H9 (cell line): ENCODE measurements around the gene CTR9. TPM values are rescaled to one million over a fixed set of nuclear protein-coding genes. Genes with fewer than 3 reads are reported as not detected.

Experiments used
- DNase-seq: peaks from one replicate; pipeline ENCODE4 v3.0.0-alpha.2; 2017
- H2AFZ ChIP-seq: one replicate; pipeline ENCODE4 v1.6.1; 2013; ENCODE audit warnings: mild to moderate bottlenecking, low read length, control low read depth, moderate library complexity
- H2AK5ac ChIP-seq: 2 replicates; pipeline ENCODE4 v1.6.1; 2013; ENCODE audit warnings: low read length, control low read depth, mixed read lengths; ENCODE audit not compliant: insufficient read length
- H2BK120ac ChIP-seq: one replicate; pipeline ENCODE4 v1.6.1; 2013; ENCODE audit warnings: low read depth, mild to moderate bottlenecking, low read length, control low read depth, inconsistent platforms; ENCODE audit not compliant: poor library complexity, severe bottlenecking
- H2BK12ac ChIP-seq: 2 replicates; pipeline ENCODE4 v1.6.1; 2013; ENCODE audit warnings: low read length, control low read depth, mixed read lengths, low read depth; ENCODE audit not compliant: insufficient read length
- H2BK15ac ChIP-seq: 2 replicates; pipeline ENCODE4 v1.6.1; 2013; ENCODE audit warnings: low read depth, low read length, control low read depth
- H2BK20ac ChIP-seq: one replicate; pipeline ENCODE4 v1.6.1; 2013; ENCODE audit warnings: low read depth, mild to moderate bottlenecking, low read length, control low read depth, inconsistent platforms; ENCODE audit not compliant: poor library complexity, severe bottlenecking
- H2BK5ac ChIP-seq: 2 replicates; pipeline ENCODE4 v1.6.1; 2013; ENCODE audit warnings: low read length, control low read depth, mixed read lengths; ENCODE audit not compliant: insufficient read length
- H3K14ac ChIP-seq: 2 replicates; pipeline ENCODE4 v1.6.1; 2013; ENCODE audit warnings: low read length, control low read depth; ENCODE audit not compliant: insufficient read depth
- H3K18ac ChIP-seq: 2 replicates; pipeline ENCODE4 v1.6.1; 2013; ENCODE audit warnings: low read depth, mild to moderate bottlenecking, mixed read lengths, low read length, control low read depth; ENCODE audit not compliant: insufficient read length
- H3K23ac ChIP-seq: 2 replicates; pipeline ENCODE4 v1.6.1; 2013; ENCODE audit warnings: low read length, control low read depth, mixed read lengths, low read depth; ENCODE audit not compliant: insufficient read length
- H3K23me2 ChIP-seq: 2 replicates; pipeline ENCODE4 v1.6.1; 2013; ENCODE audit warnings: low read depth, mild to moderate bottlenecking, mixed read lengths, low read length, control low read depth; ENCODE audit not compliant: insufficient read length, poor library complexity, severe bottlenecking
- H3K27ac ChIP-seq: 2 replicates; pipeline ENCODE4 v1.5.1; 2013; ENCODE audit warnings: low read length, control low read depth, mixed read lengths, low read depth; ENCODE audit not compliant: insufficient read length
- H3K27me3 ChIP-seq: 2 replicates; pipeline ENCODE4 v1.6.1; 2013; ENCODE audit warnings: low read length, control low read depth, inconsistent platforms; ENCODE audit not compliant: insufficient read depth
- H3K4ac ChIP-seq: 2 replicates; pipeline ENCODE4 v1.6.1; 2013; ENCODE audit warnings: low read depth, mild to moderate bottlenecking, control low read depth, inconsistent platforms, low read length, moderate library complexity
- H3K4me1 ChIP-seq: 2 replicates; pipeline ENCODE4 v1.6.1; 2013; ENCODE audit warnings: low read length, control low read depth, inconsistent platforms; ENCODE audit not compliant: insufficient read depth
- H3K4me2 ChIP-seq: 2 replicates; pipeline ENCODE4 v1.6.1; 2013; ENCODE audit warnings: low read length, control low read depth, mixed read lengths; ENCODE audit not compliant: insufficient read length, insufficient read depth
- H3K56ac ChIP-seq: 2 replicates; pipeline ENCODE4 v1.6.1; 2013; ENCODE audit warnings: low read depth, mild to moderate bottlenecking, mixed read lengths, low read length, control low read depth; ENCODE audit not compliant: insufficient read length
- H3K79me1 ChIP-seq: 2 replicates; pipeline ENCODE4 v1.6.1; 2013; ENCODE audit warnings: low read depth, mild to moderate bottlenecking, moderate library complexity, low read length, control low read depth, inconsistent platforms; ENCODE audit not compliant: insufficient read depth, poor library complexity, severe bottlenecking
- H3K79me2 ChIP-seq: 2 replicates; pipeline ENCODE4 v1.6.1; 2013; ENCODE audit warnings: low read length, control low read depth, inconsistent platforms; ENCODE audit not compliant: insufficient read depth
- H3K9ac ChIP-seq: 2 replicates; pipeline ENCODE4 v1.6.1; 2013; ENCODE audit warnings: low read length, control low read depth, mixed read lengths; ENCODE audit not compliant: insufficient read length; ENCODE audit errors: extremely low read depth
- H3K9me3 ChIP-seq: one replicate; pipeline ENCODE4 v1.6.1; 2013; ENCODE audit warnings: low read depth, low read length, inconsistent platforms; ENCODE audit not compliant: control insufficient read depth
- H3T11ph ChIP-seq: one replicate; pipeline ENCODE4 v1.6.1; 2013; ENCODE audit warnings: mild to moderate bottlenecking, low read length, control low read depth, inconsistent platforms
- H4K20me1 ChIP-seq: one replicate; pipeline ENCODE4 v1.6.1; 2013; ENCODE audit not compliant: control insufficient read depth, insufficient read length, insufficient read depth
- H4K5ac ChIP-seq: 2 replicates; pipeline ENCODE4 v1.6.1; 2013; ENCODE audit warnings: low read depth, mild to moderate bottlenecking, mixed read lengths, low read length, control low read depth; ENCODE audit not compliant: insufficient read length
- H4K8ac ChIP-seq: replicated peaks from 2 replicates; pipeline ENCODE4 v1.6.1; 2013; ENCODE audit warnings: low read length, control low read depth, mixed read lengths, low read depth; ENCODE audit not compliant: insufficient read length
- H4K91ac ChIP-seq: 2 replicates; pipeline ENCODE4 v1.6.1; 2013; ENCODE audit warnings: low read depth, mild to moderate bottlenecking, moderate library complexity, mixed read lengths, low read length, control low read depth; ENCODE audit not compliant: insufficient read length
- H3K27ac Mint-ChIP-seq, 3 experiments: 2 replicates in 2 of 3; 3 replicates in 1 of 3; pipeline ENCODE4 v1.8.0; 2020 to 2021; ENCODE audit warnings: mixed read lengths in 3 of 3, mild to moderate bottlenecking in 1 of 3, moderate library complexity in 1 of 3
- H3K27me3 Mint-ChIP-seq: 2 replicates; pipeline ENCODE4 v1.8.0; 2021; ENCODE audit warnings: low read depth, mild to moderate bottlenecking, moderate library complexity, mixed read lengths
- H3K36me3 Mint-ChIP-seq, 3 experiments: 2 replicates in 2 of 3; 3 replicates in 1 of 3; pipeline ENCODE4 v1.8.0; 2020 to 2021; ENCODE audit warnings: low read depth in 3 of 3, mixed read lengths in 3 of 3; ENCODE audit not compliant: insufficient read depth in 1 of 3
- H3K4me1 Mint-ChIP-seq, 2 experiments: 2 replicates each; pipeline ENCODE4 v1.8.0; 2020; ENCODE audit warnings: mixed read lengths in 2 of 2
- H3K4me3 Mint-ChIP-seq, 2 experiments: 2 replicates in 1 of 2; 3 replicates in 1 of 2; pipeline ENCODE4 v1.8.0; 2020 to 2021; ENCODE audit warnings: mild to moderate bottlenecking in 2 of 2, mixed read lengths in 2 of 2, moderate library complexity in 1 of 2
- H3K9me3 Mint-ChIP-seq, 2 experiments: 2 replicates in 1 of 2; 3 replicates in 1 of 2; pipeline ENCODE4 v1.8.0; 2020; ENCODE audit warnings: mild to moderate bottlenecking in 2 of 2, mixed read lengths in 2 of 2, moderate library complexity in 1 of 2
- CTCF ChIP-seq: fragments of 200-600 bp; sonication (generic); conservative IDR thresholded peaks from 3 replicates; pipeline ENCODE4 v1.8.0; 2021; ENCODE audit warnings: antibody characterized with exemption, mild to moderate bottlenecking
- WGBS: extraction: QIAGEN DNeasy Blood & Tissue Kit; methylation state at CpG from one replicate; pipeline ENCODE4 v1.1.7; 2013; ENCODE audit warnings: missing lambda C conversion rate, low lambda C conversion rate, mixed read lengths; ENCODE audit not compliant: insufficient read length; ENCODE audit errors: extremely low coverage; 5-methylcytosine and 5-hydroxymethylcytosine counted together
- total RNA-seq: library from RNA; stranded (reverse); gene quantifications from 2 replicates; pipeline ENCODE4 v1.2.1, GENCODE V29; 2021

CTR9 gene
- total RNA-seq, 1 experiment from 2014 or later: 37.5 TPM

- Histone ChIP-seq H4K8ac (no peak overlapping the region), H3K4ac (no peak overlapping the region), H3K79me1 (no peaks in the 10 kb centered on the region), H3K27me3 (no peaks in the 10 kb centered on the region), H2BK12ac (no peak overlapping the region), H3K14ac (no peak overlapping the region), H2BK15ac (no peak overlapping the region), H2AFZ (no peak overlapping the region), H2BK120ac (no peak overlapping the region), H3K79me2 (no peaks in the 10 kb centered on the region; the same call in 1 of the 2 replicates), H4K91ac (no peak overlapping the region), H2AK5ac (no peak overlapping the region), H3K27ac (no peak overlapping the region), H3K23me2 (peaks cover 5% of the 10 kb centered on the region), H2BK20ac (no peak overlapping the region), H3K4me2 (peak overlapping the region; percentile 83), H4K5ac (no peak overlapping the region), H3T11ph (no peak overlapping the region), H3K56ac (no peak overlapping the region), H4K20me1 (no peaks in the 10 kb centered on the region), H2BK5ac (no peak overlapping the region), H3K23ac (no peak overlapping the region), H3K9ac (no peak overlapping the region), H3K4me1 (no peaks in the 10 kb centered on the region), H3K18ac (no peak overlapping the region), H3K9me3 (no peaks in the 10 kb centered on the region)
- no peaks in the 10 kb centered on the region for H3K27me3 Mint-ChIP-seq
- no peak overlapping the region for H3K27ac Mint-ChIP-seq
- no peaks in the 10 kb centered on the region for H3K9me3 Mint-ChIP-seq
- H3K4me1 Mint-ChIP-seq: peaks cover 8 to 10% of the 10 kb centered on the region in 2 experiments
- H3K4me3 Mint-ChIP-seq: peak overlapping the region; percentile 94 to 97
- H3K36me3 Mint-ChIP-seq: peaks cover 4 to 22% (median 16%) of the 10 kb centered on the region in 3 experiments; a peak in 6 of 7 replicates
- WGBS: no CpG with 5 or more reads among the region's 2 CpGs
- no peak for TF ChIP-seq CTCF
- no peak for DNase-seq
These were observed 1.0 kb downstream of the CTR9 start for GRCh38 chr11:10752061-10752460.
